Testis (tissue), 2 donors: ENCODE results near the gene GPR149.

Experiments
- POLR2A ChIP-seq: fragments of 450-650 bp; IDR thresholded peaks from one replicate; pipeline ENCODE4 v1.6.1; 2017; ENCODE audit warnings: antibody characterized with exemption, mild to moderate bottlenecking, moderate library complexity
- TF ChIP-seq, protein P1 (sequence below), 3 experiments: fragments of 450-650 bp in 2 of 3; fragments of 200-600 bp in 1 of 3; sonication (generic) in 1 of 3; IDR thresholded peaks; one replicate each; pipeline ENCODE4 v1.5.1; 2016 to 2019; ENCODE audit warnings: antibody characterized with exemption in 3 of 3, mild to moderate bottlenecking in 2 of 3, moderate library complexity in 1 of 3

DNA sequence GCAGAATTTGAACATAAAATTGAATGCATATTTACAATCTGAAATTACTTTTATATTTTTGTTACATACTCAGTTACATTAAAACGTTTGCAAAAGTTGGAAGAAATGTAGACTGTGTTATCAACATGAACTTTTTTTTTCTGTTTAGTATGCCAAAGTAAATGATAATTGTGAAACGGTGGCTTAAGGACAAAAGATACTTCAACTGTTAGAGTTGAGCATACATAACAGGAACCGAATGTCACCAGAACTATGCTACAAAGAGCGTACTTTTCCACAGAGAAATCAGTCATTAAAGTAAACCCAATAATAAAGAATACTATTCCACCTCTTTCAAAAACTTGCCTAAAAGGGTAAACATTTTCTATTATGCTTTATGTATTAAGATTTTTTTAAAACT lies 91.4 kb downstream of the GPR149 start:
- TF ChIP-seq, protein P1, sequence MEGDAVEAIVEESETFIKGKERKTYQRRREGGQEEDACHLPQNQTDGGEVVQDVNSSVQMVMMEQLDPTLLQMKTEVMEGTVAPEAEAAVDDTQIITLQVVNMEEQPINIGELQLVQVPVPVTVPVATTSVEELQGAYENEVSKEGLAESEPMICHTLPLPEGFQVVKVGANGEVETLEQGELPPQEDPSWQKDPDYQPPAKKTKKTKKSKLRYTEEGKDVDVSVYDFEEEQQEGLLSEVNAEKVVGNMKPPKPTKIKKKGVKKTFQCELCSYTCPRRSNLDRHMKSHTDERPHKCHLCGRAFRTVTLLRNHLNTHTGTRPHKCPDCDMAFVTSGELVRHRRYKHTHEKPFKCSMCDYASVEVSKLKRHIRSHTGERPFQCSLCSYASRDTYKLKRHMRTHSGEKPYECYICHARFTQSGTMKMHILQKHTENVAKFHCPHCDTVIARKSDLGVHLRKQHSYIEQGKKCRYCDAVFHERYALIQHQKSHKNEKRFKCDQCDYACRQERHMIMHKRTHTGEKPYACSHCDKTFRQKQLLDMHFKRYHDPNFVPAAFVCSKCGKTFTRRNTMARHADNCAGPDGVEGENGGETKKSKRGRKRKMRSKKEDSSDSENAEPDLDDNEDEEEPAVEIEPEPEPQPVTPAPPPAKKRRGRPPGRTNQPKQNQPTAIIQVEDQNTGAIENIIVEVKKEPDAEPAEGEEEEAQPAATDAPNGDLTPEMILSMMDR (IDR thresholded peaks at IDR 0.05) = no peak
- no peak for TF ChIP-seq POLR2A
